Eye (tissue), 1 donor: ENCODE measurements around the gene PRKACA.

Experiments used
- DNase-seq: peaks from one replicate; pipeline ENCODE4 v3.0.0-alpha.2; 2015

PRKACA gene

DNA sequence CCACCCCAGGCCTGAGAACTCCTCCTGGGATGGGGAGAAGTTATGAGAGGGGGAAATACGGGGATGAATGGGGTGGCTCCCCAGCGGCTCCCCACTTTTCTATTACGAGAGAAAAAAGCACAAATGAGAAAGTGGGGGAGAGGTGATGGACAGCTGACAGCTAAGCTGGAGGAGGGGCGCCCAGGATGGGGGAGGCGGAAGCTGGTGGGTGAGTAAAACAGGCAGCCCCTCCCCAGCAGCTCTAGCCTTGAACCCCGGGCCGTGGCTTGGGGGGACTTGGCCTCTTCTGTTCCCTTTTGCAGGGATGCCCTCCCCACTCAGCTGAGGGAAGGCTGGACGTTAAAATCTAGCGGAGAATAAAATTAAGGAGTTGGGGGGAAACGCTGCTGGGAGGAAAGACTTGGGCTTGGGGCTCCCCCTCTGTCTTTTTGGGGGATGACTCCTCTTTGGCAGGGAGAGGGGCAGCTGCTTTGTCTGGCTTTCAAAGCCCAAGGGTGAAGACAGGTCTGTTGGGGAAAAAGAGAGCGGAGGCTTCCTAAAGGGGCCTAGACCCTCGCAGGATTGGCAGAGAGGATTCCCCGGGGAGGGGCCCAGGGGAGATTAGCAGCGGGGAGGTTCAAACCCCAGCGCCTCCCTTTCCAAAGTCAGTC, 25.6 kb downstream of the PRKACA start:
- peak; percentile 51 for DNase-seq

DNA sequence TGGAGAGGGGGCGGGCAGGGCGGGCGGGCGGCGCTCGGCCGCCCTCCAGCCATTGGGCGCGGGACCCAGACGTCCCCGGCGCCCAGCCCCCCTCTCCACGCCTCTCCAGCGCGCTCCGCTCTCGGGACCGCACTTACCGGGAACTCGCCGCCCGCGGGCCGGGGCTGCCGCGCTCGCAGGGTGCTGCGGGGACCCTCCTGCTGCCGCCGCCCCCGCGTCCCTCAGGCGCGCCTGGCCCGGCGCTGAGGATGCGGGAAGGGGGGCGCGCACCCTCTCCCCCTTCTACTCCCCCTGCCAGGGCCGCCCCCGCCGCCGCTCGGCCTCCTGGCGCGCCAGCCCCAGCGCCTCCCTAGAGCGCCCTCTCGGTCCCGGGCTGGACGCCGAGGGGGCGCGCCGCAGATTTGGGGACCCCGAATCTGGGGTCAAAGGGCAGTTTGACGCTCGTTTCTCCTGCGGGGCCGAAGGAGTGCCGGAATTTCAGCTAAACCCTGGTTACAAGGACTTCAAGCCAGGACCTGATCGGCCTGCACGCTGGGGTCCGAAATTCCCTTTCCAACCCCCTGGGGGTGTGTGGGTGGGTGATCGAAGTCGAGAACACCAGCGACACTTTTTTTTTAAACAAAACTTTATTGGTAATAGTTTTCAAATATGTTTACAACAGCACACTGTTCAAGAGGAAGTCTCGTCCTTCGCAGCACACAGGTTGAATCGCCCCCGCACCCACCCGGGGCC, 26.3 kb downstream of the PRKACA start:
- peak; percentile 86 for DNase-seq

DNA sequence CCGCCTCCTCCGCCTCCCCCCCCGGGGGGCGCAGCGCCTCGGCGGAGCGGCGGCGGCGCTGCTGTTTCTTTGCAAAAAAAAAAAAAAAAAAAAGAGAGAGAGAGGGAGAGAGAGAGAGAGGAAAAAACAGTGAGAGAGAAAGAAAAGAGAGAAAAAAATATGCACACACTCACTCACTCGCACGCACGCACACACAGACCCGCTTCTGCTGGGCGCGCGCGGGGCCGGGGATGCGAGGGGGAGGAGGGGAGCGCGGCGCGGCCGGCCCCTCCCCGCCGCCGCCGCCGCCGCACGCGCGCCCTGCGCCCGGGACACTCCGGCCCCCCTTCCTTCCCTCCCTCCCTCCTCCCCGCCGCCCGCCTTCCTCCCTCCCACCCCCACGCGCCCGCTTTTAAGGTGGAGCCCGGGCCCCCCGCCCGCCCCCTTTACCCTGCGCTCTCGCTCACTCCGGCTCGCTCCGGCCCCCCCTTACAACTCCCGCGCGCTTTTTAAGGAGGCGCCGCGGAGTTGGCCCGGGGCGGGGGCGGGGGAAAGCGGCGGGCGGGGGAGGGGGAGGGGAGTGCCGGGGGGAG, 27.0 kb downstream of the PRKACA start, which contains the start of gene SAMD1:
SAMD1 (minus strand) TSS at position 243 of the 572 bp plus-strand sequence.
- peak; percentile 94 for DNase-seq

DNA sequence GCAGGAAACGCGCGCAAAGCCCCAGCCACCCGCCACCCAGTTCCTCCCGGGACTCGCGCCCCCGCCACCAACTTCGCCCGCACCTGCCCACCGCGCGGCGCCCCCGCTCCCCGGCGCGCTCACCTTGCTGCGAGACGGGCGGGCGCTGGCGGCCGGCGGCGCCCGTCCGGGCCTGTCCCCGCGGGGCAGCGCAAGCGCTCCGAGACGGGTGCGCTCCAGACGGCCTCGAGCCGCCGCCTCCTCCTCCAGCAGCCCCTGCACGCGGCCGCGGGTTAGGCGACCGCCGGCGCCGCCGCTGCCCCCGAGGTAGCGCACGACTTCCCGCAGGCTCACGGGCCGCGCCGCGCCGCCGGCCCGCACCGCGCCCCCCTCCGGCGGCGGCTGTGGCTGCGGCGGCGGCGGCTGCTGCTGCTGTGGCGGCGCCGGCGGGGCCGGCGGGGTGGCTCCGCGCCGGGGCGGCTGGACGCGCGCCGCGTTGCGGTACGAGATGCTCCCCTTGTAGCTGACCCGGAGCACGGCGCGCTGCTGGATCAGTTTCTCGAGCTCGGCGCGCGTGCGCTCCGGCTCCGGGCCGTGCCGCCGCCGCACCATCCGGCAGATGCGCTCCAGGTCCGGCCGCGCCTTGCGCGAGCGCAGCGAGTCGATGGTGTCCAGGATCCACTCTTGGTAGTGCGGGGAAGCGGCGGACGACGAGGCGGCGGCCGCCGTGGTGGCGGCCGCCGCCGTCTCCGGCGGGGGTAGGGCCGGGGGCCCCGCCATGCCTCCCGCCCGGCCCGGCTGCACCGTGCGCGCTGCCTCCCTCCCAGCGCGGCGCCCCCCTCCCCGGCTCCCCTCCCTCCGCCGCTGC, 27.7 kb downstream of the PRKACA start:
- peak; percentile 80 for DNase-seq

DNA sequence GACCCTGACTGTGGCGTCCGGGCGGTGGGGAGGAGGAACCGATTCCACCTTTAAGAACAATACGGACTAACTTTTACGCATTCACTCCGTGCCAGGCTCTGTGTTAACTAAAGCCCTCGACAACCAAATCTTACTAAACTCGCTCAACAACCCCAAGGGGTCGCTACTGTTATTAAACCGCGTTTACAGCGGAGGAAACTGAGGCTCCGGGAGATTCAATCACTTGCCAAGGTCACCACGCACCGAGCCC, 28.2 kb downstream of the PRKACA start:
- peak; percentile 60 for DNase-seq

DNA sequence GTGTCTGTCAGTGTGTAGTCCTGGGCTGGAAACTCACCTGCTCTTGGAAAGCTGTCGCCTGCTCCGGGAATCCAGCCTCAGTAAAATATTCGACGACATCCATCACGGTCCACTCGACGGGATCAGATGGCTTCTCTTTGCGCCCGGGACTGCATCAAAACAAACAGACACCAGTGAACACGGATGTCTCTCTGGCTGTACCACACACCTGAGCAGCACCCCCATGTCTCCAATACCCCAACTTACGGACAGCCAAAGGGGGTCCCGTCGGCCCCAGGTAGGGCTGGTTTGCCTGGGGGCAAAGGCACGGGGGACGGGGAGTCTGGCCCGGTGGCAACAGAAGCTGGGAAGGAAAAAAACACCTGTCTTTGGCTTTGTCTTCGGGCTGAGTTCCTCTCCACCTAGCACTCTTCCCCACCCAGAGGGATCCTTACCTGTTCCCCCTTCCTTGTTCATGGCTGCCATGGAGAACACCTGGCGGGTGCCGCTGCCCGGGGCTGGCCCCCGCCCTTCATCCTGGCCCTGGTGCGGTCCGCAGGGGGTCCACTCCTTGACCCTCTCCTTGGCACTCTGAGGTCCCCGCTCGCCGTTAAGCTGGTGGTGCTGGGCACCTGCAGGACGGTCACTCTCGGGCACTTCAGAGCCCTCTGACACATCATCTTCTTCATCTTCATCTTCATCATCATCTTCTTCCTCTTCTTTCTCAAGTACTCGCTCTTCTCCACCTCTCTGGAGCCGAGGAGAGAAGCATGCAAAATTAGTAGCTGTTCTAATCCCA, 28.7 kb downstream of the PRKACA start:
- DNase-seq, result no peak

DNA sequence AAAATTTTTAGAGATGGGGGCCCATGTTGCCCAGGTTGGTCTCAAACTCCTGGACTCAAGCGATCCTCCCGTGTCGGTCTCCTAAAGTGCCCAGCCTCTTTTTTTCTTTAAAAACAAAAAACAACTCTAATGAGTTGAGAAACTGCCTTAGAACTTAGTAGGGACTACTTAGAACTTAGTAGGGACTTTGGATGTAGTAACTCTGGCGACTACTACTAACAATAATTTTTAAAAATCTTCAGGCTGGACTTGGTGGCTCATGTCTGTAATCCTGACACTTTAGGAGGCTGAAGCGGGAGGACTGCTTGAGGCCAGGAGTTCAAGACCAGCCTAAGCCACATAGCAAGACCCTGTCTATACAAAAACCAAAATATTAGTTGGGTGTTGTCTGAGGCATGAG, 31.5 kb downstream of the PRKACA start:
- DNase-seq, result no peak

DNA sequence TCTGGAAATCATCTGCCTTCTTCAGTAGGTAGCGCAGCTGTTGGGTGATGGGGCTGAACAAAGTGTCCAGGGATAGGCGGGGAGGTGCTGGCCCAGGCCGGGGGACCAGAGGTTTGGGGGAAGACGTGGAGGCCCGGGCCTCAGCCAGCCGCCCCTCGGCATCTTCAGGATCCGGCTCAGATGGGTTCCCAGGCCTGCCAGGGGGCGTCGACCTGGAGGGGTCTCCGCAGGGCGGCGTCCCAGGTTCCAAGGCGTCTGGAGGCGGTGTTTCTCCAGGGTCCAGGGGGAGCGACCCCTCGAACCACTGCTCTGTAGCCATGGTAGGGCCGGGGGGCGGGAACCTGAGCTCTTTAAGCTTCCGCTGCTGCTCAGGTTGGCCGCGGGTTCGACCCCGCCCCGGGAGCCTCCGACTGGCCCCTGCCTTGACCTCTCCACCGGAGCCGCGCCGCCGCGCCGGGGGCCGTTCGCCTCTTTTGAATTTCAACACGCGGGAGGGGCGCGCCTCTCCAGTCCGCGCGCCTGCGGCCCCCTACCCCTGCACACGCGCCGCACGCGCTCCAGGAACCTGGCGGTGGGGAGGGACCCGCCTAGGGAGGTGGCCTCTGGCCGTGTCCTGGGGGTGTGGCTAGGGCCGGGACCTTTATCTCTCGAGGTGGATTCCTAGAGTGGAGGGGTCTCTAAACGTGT, 32.1 kb downstream of the PRKACA start, which contains the start of gene C19orf67:
C19orf67 (minus strand) TSS at position 475 of the 687 bp plus-strand sequence; CDS start at position 319, 156 bp downstream.
- no peak for DNase-seq

DNA sequence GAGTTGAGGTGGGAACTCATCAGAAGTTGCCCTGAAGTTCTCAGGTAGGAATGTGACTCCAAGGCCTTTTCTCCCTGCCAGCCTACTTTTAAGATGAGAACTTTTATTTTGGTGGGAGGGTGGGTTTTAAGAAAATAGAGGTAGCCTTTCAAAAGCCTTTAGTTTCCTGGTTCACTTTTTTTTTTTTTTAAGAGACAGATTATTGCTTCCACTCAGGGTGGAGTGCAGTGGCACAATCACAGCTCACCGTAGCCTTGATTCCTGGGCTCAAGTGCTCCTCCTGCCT, 34.9 kb downstream of the PRKACA start:
- no peak for DNase-seq

DNA sequence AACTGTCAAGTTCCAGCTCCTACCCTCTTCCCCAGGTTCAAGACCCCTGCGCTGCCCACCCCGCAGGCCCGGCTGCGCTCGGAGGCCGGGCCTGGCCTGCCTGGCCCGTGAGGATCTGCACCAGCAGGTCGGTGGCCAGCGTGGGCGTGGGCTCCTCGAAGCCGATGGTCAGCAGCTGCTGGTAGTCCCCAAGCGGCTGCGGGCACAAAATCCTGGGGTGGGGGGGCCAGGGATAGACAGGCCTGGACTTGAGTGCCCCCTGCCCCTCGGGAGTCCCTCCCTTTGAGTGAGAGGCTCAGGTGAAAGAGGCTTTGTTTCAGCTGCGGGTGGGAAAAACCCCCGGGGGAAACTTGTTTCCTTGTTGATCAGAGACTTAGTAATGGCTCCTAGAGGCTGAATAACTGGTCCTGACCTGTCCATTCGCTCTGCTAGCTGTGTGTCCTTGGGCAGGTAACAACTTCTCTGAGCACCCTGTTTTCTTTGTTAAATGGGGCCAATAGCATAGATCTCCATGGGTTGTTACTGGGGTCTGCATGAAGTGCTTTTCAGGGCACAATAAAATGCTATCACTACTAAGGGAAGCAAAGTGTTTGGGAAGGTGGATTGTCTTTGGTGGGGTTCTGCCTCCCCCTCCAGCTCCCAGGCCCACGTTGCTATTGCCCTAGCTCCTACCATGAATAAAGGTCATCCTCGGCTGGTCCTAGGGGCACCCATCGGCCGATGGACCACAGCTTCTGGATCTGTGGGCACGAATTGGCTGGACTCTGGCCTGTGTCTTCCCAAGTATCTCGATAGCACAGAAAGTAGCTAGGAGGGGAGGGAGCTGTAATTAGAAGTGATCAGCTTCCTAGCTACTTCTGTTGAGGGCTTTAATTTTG, 35.5 kb downstream of the PRKACA start:
- DNase-seq, result no peak

DNA sequence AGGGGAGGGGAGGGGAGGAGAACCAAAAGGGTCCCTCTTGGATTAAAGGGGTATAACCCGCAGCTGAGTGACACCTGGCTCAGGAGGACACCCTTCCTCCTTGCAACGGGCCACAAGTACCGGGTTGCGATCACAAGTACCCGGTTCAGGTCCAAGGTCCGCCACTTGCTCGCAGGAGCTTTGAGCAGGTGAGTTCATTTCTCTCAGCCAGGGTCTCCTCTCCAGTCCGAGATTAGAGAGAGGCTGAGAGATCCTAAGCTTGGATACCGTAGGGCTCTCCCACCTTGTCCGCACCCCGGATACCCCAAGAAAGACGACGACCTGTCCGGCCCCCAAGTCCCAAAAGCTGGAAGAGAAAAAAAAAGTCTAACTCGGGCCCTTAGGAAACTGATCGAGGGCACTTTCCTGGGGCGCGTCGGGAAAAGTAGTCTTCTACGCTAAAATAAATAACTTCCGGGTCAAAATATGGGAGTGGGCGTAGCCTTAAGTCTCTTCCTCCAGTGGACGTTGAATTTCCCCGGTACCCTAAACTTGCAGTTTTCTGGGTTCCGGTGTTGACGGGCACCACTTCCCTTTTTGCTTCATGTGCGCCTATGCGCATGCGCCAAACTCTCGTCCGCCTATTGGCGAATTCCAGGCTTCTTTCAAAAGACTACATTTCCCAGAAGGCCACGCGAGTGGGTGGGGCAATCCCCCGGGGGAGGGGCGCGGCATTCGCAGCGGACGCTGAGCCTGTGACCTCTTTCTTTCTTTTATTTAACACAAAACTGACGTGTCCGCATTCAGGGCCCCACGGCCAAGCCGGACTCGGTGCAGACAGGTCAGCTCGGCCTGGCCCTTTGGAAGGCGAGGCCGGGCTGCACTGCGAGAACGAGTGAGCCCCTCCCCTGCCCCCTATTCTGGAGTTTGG, 36.4 kb downstream of the PRKACA start:
- peak; percentile 100 for DNase-seq

DNA sequence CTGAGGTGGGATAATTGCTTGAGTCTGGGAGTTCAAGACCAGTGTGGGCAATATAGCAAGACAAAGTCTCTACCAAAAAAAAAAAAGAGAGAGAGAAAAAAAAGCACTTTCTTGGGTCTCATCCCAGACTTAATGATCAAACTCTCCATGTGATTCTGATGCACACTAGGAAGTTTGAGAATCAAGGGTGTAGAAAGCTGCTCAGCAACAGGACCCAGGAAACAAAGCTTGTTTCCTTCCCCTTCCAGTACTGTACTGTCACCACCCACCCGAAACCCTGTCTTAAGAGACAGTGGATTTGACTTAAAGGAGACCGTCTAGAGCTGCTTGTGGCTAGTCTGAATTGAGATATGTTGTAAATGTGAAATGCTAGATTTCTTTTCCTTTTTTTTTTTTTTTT, 39.2 kb downstream of the PRKACA start:
- no peak for DNase-seq

DNA sequence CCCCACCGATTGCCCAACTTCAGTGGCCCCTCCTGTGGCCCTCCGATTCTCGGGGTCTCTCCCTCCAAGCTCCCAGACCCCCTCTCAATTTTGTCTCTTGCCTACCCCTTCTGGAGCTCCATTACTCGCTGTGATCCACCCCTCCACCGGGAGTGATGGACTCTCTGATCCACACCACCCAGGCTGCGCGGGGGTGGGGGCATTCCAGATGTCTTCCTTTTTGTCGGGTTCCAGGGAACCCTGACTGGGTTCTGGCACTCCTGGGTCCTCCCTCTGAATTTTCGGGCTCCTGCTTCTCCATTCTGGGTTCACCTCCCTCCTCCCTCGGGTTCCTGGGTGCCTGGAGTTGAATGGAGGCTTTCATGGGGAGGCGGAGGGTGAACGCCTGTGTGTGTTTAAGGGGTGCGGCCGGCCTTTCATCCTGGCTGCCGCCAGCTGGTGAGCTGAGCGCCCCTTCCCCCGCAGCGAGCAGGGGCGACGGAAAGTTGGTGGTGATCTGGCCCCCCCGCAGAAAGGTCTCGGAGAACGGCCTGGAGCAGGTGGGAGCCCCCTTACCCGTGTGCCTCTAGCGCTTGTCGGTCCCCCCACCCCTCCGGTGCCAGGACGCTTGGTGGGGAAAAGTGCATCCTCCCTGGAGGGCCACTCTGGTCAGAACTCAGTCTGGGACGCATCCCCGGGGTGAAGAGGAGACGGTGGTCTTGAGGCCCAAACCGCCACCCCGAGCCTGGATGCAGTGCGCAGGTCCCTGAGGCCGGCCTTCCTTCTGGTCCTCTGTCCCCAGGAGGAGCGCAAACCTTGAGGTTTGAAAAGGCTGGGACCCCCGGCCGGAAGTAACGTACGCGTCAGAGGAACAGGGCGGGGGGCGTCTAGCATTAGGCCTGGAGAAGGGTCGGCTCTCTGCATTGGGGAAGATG, 43.4 kb downstream of the PRKACA start:
- DNase-seq, result peak; percentile 72

DNA sequence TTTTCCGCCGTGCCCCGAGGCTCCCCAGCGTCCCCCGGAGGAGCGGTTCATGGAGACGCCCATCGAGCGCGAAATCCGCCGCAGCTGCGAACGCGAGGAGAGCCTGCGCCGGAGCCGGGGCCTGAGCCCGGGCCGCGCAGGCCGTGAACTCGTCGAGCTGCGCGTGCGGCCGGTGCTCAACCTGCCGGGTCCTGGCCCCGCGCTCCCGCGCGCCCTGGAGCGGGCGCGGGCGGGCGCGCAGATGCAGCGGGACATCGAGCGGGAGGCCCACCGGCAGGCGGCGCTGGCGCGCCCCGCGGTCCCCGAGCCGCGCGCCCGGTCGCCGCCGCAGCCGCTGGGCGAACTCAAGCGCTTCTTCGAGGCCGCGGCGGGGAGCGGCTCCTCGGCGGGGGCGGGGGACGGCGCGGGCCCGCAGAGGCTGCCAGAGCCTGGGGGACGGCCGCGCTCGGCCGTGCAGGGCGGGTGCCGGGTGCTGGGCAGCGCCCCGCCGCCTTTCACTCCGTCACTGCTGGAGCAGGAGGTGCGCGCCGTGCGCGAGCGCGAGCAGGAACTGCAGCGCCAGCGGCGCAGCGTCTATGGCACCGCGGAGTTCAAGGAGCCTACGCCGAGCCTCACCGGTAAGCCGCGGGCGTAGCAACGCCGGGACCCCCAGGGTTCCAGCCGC, 44.2 kb downstream of the PRKACA start:
- DNase-seq, result peak; percentile 86

DNA sequence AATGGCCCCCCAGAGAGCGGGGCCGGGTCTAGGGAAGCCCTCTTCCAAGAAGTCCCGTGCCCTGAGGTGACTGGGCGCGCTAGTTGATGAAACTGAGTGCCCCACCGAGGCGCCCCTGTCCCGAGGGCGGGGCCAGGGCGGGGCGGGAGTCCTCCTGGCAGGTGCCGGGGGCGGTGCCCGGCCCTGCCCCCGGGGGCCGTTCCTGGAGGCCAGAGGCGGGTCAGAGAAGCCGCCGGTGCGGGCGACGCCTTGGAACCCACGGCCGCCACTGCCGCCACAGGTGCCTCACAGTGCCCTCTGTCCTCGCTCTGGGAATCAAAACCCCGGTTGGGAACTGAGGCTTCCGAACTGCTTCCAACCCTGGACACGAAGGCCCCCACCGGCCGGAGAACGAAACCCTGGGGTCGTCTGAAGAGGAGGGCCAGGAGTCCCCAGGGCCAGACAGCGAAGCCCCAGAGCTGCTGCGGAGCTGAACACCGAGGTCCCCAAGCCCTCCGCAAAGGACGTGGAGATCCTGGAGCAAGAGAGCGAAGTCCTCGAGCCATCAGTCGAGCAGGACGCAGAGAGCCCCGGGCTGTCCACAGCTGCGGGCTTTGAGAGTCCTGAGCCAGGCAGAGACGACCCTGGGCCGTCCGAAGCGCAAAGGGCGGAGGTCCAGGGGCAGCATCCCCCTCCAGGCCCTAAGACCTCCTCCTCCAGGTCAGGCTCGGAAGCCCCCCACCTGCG, 44.9 kb downstream of the PRKACA start, which contains the start of gene MISP3:
MISP3 (plus strand) TSS at position 252 of the 726 bp plus-strand sequence. CDS start 524 bp downstream, outside the sequence.
- peak; percentile 72 for DNase-seq

DNA sequence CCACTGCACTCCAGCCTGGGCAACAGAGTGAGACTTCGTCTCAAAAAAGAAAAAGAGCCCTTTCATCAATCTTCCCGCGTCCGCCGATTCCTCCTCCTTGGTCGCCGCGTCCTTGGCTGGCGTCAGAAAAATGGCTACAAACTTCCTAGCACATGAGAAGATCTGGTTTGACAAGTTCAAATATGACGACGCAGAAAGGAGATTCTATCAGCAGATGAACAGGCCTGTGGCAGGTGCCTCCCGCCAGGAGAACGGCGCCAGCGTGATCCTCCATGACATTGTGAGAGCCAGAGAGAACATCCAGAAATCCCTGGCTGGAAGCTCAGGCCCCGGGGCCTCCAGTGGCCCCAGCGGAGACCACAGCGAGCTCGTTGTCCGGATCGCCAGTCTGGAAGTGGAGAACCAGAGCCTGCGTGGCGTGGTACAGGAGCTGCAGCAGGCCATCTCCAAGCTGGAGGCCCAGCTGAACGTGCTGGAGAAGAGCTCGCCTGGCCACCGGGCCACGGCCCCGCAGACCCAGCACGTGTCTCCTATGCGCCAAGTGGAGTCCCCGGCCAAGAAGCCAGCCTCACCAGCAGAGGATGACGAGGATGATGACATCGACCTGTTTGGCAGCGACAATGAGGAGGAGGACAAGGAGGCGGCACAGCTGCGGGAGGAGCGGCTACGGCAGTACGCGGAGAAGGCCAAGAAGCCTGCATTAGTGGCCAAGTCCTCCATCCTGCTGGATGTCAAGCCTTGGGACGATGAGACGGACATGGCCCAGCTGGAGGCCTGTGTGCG, 47.1 kb downstream of the PRKACA start:
- DNase-seq, result no peak

DNA sequence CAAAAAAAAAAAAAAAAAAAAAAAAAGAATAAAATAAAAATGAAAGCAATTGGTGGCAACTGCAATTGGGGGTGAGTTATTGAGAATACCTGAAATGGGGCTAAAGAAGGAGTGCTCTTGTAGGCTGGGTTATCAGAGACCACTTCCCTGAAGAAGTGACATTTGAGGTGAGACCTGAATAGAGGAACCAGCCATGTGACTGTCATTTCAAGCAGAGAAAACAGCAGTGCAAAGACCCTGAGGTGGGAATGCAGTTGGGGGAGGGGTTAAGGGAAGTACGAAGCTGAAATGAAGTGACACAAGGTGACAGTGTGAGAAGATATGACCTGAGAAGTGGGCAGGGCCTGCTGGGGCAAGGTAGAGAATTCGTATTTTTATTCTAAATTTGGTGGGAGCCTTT, 51.4 kb downstream of the PRKACA start:
- no peak for DNase-seq
